Tibial nerve (tissue), 4 donors: ENCODE data around the gene INHBB. TPM values are rescaled to one million over a fixed set of nuclear protein-coding genes. Genes with fewer than 3 reads are reported as not detected.
"Not testable (repeated sequence)": the region's sequence is repeated elsewhere in the genome, so short reads cannot be mapped to it uniquely, and the experiment has no call there.

Experiments
- DNase-seq, 2 donors: peaks; one replicate each; pipeline ENCODE4 v3.0.0-alpha.2; 2019; ENCODE audit warnings: low spot score in 2 of 2
- H3K27ac ChIP-seq, 4 donors: fragments of 200-600 bp; sonication (generic) in 3 of 4; one replicate each; pipeline ENCODE4 v1.5.1; 2017 to 2019; ENCODE audit warnings: mild to moderate bottlenecking in 1 of 4
- H3K27me3 ChIP-seq, 2 donors: fragments of 200-600 bp; sonication (generic) in 1 of 2; one replicate each; pipeline versions ENCODE4 v1.5.1 to v1.6.0; 2017 to 2019
- H3K36me3 ChIP-seq, 3 donors: fragments of 200-600 bp; sonication (generic); one replicate each; pipeline ENCODE4 v1.5.1; 2018 to 2019
- H3K4me1 ChIP-seq, 4 donors: fragments of 200-600 bp; sonication (generic) in 3 of 4; one replicate each; pipeline ENCODE4 v1.5.1; 2017 to 2019
- H3K4me3 ChIP-seq, 4 donors: fragments of 200-600 bp; sonication (generic) in 3 of 4; one replicate each; pipeline ENCODE4 v1.5.1; 2017 to 2019; ENCODE audit warnings: mild to moderate bottlenecking in 1 of 4, moderate library complexity in 1 of 4
- H3K9me3 ChIP-seq, 4 donors: fragments of 200-600 bp; sonication (generic) in 3 of 4; one replicate each; pipeline ENCODE4 v1.5.1; 2017 to 2019
- CTCF ChIP-seq, 5 experiments: fragments of 200-600 bp in 3 of 5; fragments of 450-650 bp in 2 of 5; sonication (generic) in 3 of 5; IDR thresholded peaks; one replicate each; pipeline ENCODE4 v1.5.1; 2016 to 2019; ENCODE audit warnings: antibody characterized with exemption in 5 of 5, mild to moderate bottlenecking in 3 of 5, moderate library complexity in 2 of 5
- EP300 ChIP-seq, 2 donors: sonication (generic); formaldehyde crosslinking; IDR thresholded peaks; one replicate each; pipeline ENCODE4 v1.6.1; 2017; ENCODE audit warnings: antibody characterized with exemption in 2 of 2, mild to moderate bottlenecking in 1 of 2
- POLR2A ChIP-seq, 2 donors: fragments of 450-650 bp; IDR thresholded peaks; one replicate each; pipeline ENCODE4 v1.6.1; 2017; ENCODE audit warnings: antibody characterized with exemption in 2 of 2, mild to moderate bottlenecking in 2 of 2, moderate library complexity in 2 of 2
- WGBS, 2 donors: methylation state at CpG; one replicate each; pipeline ENCODE4 v1.1.5; 2018; 5-methylcytosine and 5-hydroxymethylcytosine counted together
- total RNA-seq, 4 donors: library from RNA; depleted of rRNA; stranded (reverse); fragments of >200 nt; gene quantifications; one replicate each; pipeline ENCODE4 v1.1.0, GENCODE V29; 2016

Gene INHBB
- total RNA-seq, 4 donors from 2014 or later, result 21.9 to 26.5 (median 24.3) TPM

GRCh38 chr2:120390381-120391055, 44.6 kb downstream of the INHBB start:
- Histone ChIP-seq H3K27ac (no peak overlapping the region), H3K27me3 (peaks cover 0 to 9% of the 10 kb centered on the region in 2 donors), H3K4me1 (no peaks in the 10 kb centered on the region), H3K4me3 (no peak overlapping the region), H3K9me3 (peaks cover 0 to 5% (median 0%) of the 10 kb centered on the region in 4 donors), H3K36me3 (no peaks in the 10 kb centered on the region)
- WGBS, 2 donors, result 79 to 83% methylated on average over 11 of the region's 11 CpGs
- no peak for DNase-seq
- TF ChIP-seq EP300 (IDR thresholded peaks at IDR 0.05) (no peak), POLR2A (IDR thresholded peaks at IDR 0.05) (no peak), CTCF (IDR thresholded peaks at IDR 0.05) (no peak)

- DNase-seq, H3K36me3 ChIP-seq, H3K9me3 ChIP-seq, H3K27ac ChIP-seq, H3K4me1 ChIP-seq, H3K4me3 ChIP-seq: not testable (repeated sequence)
- peaks cover 0 to 14% of the 10 kb centered on the region in 2 donors for H3K27me3 ChIP-seq
- 42 to 50% methylated on average over 2 of the region's 2 CpGs for WGBS, 2 donors
Measured at GRCh38 chr2:120391382-120391781, 45.4 kb downstream of the INHBB start.

DNA sequence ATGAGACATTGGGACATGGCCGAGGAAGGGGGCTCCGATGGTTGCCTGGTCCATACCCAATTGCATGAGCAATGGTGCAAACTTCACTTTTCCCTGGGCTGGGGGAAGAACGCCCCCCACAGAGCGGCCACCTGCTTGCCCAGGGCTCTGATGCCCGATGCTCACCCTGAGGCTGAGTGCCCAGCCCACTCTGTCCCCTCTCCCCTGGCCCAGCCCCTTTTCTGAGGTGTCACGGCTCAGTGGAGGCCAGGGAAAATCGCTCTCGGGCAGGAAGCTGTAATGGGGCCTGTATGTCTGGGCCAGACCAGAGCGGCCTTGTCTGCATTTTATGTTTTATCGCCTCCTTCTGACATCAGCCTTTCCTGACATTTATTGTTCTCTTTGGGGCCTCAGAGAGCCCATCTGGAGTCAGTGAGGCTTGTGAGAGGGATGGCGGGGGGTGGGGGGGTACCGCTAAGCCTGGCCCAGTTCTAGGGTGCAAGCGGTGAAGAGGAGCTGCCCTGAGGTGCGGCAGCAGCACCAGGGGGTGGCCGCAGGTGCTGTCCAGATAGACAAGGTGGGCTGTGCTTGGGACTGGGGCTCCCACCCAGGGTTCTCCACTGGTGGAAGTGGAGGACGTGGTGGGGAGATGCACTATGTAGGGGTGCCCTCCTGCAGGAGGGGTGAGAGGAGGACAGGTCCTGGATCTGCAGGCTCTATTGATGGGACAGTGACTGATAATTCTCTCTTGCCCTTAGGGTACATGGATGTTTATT, 46.2 kb downstream of the INHBB start:
- H3K4me3 ChIP-seq, result no peak overlapping the region
- TF ChIP-seq EP300 (IDR thresholded peaks at IDR 0.05), result no peak
- no peak for TF ChIP-seq CTCF (IDR thresholded peaks at IDR 0.05)
- no peak for TF ChIP-seq POLR2A (IDR thresholded peaks at IDR 0.05)
- H3K9me3 ChIP-seq, result peaks cover 0 to 5% (median 0%) of the 10 kb centered on the region in 4 donors
- H3K27me3 ChIP-seq, result peaks cover 0 to 14% of the 10 kb centered on the region in 2 donors
- 73 to 78% methylated on average over 15 to 16 of the region's 16 CpGs for WGBS, 2 donors
- no peak for DNase-seq
- H3K36me3 ChIP-seq, result no peaks in the 10 kb centered on the region
- H3K4me1 ChIP-seq, result no peaks in the 10 kb centered on the region
- H3K27ac ChIP-seq, result no peak overlapping the region

DNA sequence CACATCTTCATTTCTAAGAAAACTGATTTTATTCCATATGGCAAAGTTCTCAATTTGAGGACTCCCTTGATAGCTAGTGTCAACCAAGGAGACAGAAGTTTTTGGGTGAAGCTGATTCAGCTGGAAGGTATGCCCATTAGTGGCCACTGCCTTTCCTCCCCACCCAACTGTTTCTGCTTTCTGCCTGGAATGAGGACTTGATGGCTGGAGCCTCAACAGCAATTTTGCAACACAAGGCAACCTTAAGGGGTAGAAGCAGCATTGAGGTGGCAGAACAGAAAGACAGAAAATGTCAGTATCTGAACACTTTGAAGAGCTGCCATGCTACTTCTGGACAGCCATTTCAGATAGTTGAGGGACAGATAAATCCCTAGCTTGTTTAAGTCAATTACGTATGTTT, 47.0 kb downstream of the INHBB start:
- Histone ChIP-seq H3K4me1 (no peaks in the 10 kb centered on the region), H3K27me3 (peaks cover 0 to 14% of the 10 kb centered on the region in 2 donors), H3K27ac (no peak overlapping the region), H3K36me3 (no peaks in the 10 kb centered on the region), H3K4me3 (no peak overlapping the region), H3K9me3 (peaks cover 0 to 5% (median 0%) of the 10 kb centered on the region in 4 donors)
- no peak for DNase-seq
- WGBS, 2 donors, result 97 to 100% methylated on average over 1 of the region's 1 CpG
- TF ChIP-seq POLR2A (IDR thresholded peaks at IDR 0.05) (no peak), EP300 (IDR thresholded peaks at IDR 0.05) (no peak), CTCF (IDR thresholded peaks at IDR 0.05) (no peak)

DNA sequence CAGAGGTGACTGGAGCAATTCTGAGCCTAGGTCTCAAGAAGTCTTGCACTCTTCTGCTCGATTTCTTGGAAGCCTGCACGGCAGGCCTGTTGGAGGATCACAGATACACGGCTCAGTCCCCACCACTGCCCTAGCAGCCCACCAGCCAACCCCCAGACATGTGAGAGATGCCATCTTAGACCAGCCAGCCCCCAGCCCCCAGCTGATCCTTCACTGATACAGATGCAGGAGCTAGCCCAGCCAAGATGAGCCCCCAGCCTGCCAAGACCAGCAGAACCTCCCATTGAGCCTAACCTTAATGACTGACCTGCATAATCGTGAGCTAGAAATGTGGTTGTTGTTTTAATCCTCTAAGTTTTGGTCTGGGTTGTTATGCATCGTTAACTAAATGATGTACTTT, 47.5 kb downstream of the INHBB start:
- Histone ChIP-seq H3K27me3 (peaks cover 0 to 14% of the 10 kb centered on the region in 2 donors), H3K36me3 (no peaks in the 10 kb centered on the region), H3K27ac (no peak overlapping the region), H3K4me1 (no peaks in the 10 kb centered on the region), H3K9me3 (peaks cover 0 to 5% (median 0%) of the 10 kb centered on the region in 4 donors), H3K4me3 (no peak overlapping the region)
- 86 to 93% methylated on average over 5 of the region's 5 CpGs for WGBS, 2 donors
- DNase-seq, result no peak
- TF ChIP-seq CTCF (IDR thresholded peaks at IDR 0.05) (no peak), POLR2A (IDR thresholded peaks at IDR 0.05) (no peak), EP300 (IDR thresholded peaks at IDR 0.05) (no peak)
